BJ (cell line): ENCODE data around the gene C1QTNF8. TPM values are rescaled to one million over a fixed set of nuclear protein-coding genes. Genes with fewer than 3 reads are reported as not detected.

Source experiments
- CTCF ChIA-PET: fragments of 350-600 bp; formaldehyde crosslinking; extraction: SDS; loops from one replicate; lab custom pipeline; 2021; ENCODE audit warnings: antibody characterized with exemption, inconsistent platforms; lab: Yijun Ruan, JAX
- POLR2A ChIA-PET: fragments of 300-600 bp; sonication (Branson Sonifier 250); formaldehyde crosslinking; extraction: SDS; loops from one replicate; lab custom pipeline; 2021; ENCODE audit warnings: antibody characterized with exemption; lab: Charles Lee
- DNase-seq: peaks from one replicate; pipeline ENCODE4 v3.0.0-alpha.2; 2011; ENCODE audit warnings: low read depth
- H3K27me3 ChIP-seq: 2 replicates; pipeline ENCODE4 v1.6.0; 2011; ENCODE audit warnings: low read length; ENCODE audit not compliant: control insufficient read depth, insufficient read depth
- H3K36me3 ChIP-seq: 2 replicates; pipeline ENCODE4 v1.5.1; 2011; ENCODE audit warnings: low read length; ENCODE audit not compliant: control insufficient read depth, insufficient read depth
- H3K4me3 ChIP-seq: 2 replicates; pipeline ENCODE4 v1.5.1; 2011; ENCODE audit warnings: low read depth, mild to moderate bottlenecking, control low read depth, low read length
- CTCF ChIP-seq: IDR thresholded peaks from 2 replicates; pipeline ENCODE4 v1.5.1; 2011; ENCODE audit warnings: low read depth, mild to moderate bottlenecking, control low read depth, inconsistent platforms, low read length, moderate library complexity; ENCODE audit not compliant: insufficient read depth
- polyA minus RNA-seq: library from RNA; depleted of rRNA, polyadenylated mRNA; stranded (reverse); fragments of >200 nt; gene quantifications from 2 replicates; pipeline ENCODE4 v1.2.3, GENCODE V29; 2011; rRNA and poly(A)+ RNA removed
- polyA plus RNA-seq: library from polyadenylated mRNA; depleted of rRNA; stranded (reverse); fragments of >200 nt; gene quantifications from 2 replicates; pipeline ENCODE4 v1.2.3, GENCODE V29; 2011; rRNA removed

The C1QTNF8 gene
- polyA plus RNA-seq: not detected in 2 replicates
- polyA minus RNA-seq: not detected in 2 replicates

GRCh38 chr16:1096169-1097082 is at the start of gene C1QTNF8:
Gene C1QTNF8 (minus strand): TSS chr16:1096244. CDS start chr16:1094922, 1,322 bp downstream.
- TF ChIP-seq CTCF: no peak
- ChIA-PET POLR2A (no interaction called here), CTCF (interaction anchor here (0.5 kb wide), 1 partner anchor 11 kb away, joined by 3 read pairs; no protein-coding TSS in a partner anchor)
- Histone ChIP-seq H3K36me3 (no peaks in the 10 kb centered on the region), H3K4me3 (no peak within 1 kb of the TSS), H3K27me3 (no peaks in the 10 kb centered on the region; the same call in 1 of the 2 replicates)
- no peak for DNase-seq

GRCh38 chr16:1145383-1146100 is 49.5 kb upstream of the C1QTNF8 start:
- POLR2A ChIA-PET: no interaction called here
- no peak overlapping the region for H3K4me3 ChIP-seq
- no peak for TF ChIP-seq CTCF
- no peaks in the 10 kb centered on the region for H3K36me3 ChIP-seq
- CTCF ChIA-PET: interaction anchor here (0.6 to 1.4 kb wide), 2 partner anchors 8 to 62 kb away, joined by 3 to 5 read pairs; no protein-coding TSS in a partner anchor
- DNase-seq: no peak
- H3K27me3 ChIP-seq: no peaks in the 10 kb centered on the region

DNA sequence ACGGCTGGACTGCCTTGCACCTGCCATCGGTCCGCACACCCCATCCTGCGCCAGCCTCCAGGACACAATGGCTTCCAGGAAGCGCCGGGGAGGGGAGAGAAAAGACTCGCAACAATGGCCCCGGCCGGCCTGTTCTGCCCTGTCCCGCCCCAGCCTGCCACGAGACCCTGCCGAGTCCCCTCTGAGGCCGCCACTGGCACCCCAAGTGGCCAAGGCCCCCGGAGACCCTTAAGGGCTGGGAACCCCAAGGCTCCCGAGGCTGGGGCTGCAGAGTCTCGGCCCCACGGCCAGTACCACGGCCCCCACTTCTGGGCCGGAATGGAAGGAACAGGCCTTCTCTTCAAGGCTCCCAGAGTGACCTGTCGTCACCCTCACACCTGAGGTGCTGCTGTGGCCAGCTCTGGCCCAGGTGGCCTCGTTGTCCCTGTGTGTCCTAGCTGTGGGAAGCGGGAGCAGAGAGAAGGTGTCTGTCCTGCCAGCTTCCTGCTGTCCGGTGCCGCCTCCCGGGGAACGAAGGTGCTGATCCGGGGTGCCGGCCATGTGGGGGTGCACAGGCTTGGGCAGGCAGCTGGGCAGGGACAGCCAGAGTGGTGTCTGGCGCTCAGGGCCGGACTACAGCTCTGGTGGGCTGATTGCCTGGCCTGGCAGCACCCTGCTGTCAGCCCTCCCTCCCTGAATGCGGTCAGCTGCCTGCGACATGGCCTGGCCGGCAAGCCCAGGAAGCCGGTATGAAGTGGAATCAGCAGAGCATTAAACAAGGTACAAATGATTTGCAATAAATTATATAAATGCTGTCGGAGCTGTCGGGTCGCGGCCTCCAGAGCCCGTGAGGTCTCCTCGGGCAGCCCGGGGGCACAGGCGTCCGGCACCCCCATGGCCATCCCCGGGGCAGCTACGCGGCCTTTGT is 48.7 kb upstream of the C1QTNF8 start:
- CTCF ChIA-PET: no interaction called here
- Histone ChIP-seq H3K36me3 (no peaks in the 10 kb centered on the region), H3K4me3 (no peak overlapping the region), H3K27me3 (no peaks in the 10 kb centered on the region; the same call in 1 of the 2 replicates)
- POLR2A ChIA-PET: no interaction called here
- no peak for DNase-seq
- TF ChIP-seq CTCF: no peak

DNA sequence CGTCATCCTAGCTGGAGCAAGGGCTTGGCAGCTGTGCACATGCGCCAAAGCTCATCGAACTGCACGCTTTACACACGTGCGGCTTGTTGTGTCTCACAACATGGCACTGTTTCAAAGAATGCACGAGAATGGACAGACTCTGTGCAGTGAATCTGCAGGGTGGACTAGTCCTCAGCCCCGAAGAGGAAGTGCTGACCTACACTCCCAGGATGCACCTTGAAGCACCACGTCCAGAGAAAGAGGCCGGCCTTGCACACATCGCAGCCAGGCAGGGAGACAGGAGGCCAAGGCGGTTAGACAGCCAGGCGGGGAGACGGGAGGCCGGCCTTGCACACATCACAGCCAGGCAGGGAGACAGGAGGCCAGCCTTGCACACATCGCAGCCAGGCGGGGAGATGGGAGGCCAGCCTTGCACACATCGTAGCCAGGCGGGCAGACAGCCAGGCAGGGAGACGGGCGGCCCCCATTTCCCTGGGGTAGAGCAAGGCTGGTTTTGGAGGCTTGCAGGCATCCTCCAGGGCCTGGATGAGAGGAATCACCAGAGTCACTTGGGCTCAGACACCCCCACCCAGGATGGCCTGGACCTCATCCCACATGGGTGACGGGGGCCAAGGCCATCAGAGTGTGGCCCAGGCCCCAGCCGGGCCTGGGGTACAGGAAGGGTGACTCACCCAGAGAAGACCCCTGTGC is 47.9 kb upstream of the C1QTNF8 start:
- no peak for DNase-seq
- H3K4me3 ChIP-seq: no peak overlapping the region
- no peaks in the 10 kb centered on the region; the same call in 1 of the 2 replicates for H3K27me3 ChIP-seq
- TF ChIP-seq CTCF: no peak
- H3K36me3 ChIP-seq: no peaks in the 10 kb centered on the region
- CTCF ChIA-PET: no interaction called here
- POLR2A ChIA-PET: no interaction called here
